ENCODE data around the gene UGT2A3. TPM values are rescaled to one million over a fixed set of nuclear protein-coding genes. Genes with fewer than 3 reads are reported as not detected.

The UGT2A3 gene
- total RNA-seq, 2 donors from 2014 or later, result not detected

DNA sequence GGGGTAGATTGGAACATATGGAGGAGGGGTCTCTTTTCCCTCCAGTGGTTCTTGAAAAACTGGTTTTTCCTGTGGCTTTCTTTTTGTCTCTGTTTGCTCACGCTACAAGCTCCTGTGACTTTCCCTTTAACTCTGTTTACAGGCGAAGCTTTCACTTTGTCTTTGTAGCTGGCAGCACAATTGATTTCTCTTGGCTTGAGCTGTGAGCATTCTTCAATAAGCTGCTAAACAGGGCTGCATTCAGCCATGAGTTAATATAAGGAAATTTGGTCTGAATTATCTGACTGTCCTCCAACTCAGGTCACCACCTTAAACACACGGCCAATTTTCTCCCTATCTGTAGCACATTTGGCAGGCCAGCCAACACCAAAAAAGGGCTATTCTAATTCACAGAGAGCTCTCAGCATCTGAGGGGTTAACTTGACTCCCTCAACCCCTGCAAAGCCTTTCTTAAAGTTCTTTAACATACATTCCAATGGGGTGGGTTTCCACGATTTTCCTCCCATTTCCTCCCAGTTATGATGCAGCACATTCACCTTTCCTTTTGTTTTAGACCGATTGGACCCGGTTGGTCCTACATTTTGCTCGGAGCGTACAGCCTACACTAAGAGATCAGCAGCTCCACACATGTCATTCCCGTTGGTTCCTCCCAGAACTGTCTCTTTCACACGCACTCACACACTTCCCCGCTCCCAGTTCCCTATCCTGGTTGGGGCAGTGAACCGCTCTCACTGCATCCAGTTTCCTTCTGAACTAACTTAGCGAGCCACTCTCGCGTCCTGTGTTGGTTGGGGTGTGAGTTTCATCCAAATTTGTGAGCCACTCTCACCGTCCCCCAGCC lies 45.4 kb downstream of the UGT2A3 start:
- H3K4me1 Mint-ChIP-seq (ENCODE audit: low read depth), result no peaks in the 10 kb centered on the region
- DNase-seq (no peak), ATAC-seq (replicated peaks in 1 of 2) (no peak)
- H3K27ac Mint-ChIP-seq, result no peak overlapping the region
- H3K27me3 Mint-ChIP-seq (ENCODE audit: low read depth), result no peaks in the 10 kb centered on the region
- no peaks in the 10 kb centered on the region for H3K9me3 Mint-ChIP-seq
- H3K4me3 Mint-ChIP-seq, result no peak overlapping the region
- no peaks in the 10 kb centered on the region for H3K36me3 Mint-ChIP-seq (ENCODE audit: insufficient read depth in 2 of 2)

DNA sequence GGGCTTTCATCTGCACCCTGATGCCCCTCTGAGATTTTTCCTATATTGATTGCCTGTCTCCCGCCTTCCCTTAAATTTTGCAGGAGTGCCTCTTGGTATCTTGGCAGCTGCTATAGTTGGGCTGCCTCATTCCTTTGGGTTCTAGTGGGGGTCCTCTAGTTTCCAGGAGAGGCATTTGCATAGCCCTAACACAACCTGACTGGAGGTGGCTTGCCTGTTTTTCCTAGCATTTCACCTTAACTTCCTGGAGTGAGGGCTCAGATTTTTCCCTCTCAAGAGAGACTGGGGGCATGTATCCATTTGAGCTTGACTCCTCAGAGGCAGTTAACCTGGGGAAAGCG lies 46.0 kb downstream of the UGT2A3 start:
- Mint-ChIP-seq H3K27me3 (ENCODE audit: low read depth) (no peaks in the 10 kb centered on the region), H3K4me3 (no peak overlapping the region), H3K4me1 (ENCODE audit: low read depth) (no peaks in the 10 kb centered on the region), H3K36me3 (ENCODE audit: insufficient read depth in 2 of 2) (no peaks in the 10 kb centered on the region), H3K9me3 (no peaks in the 10 kb centered on the region), H3K27ac (no peak overlapping the region)
- ATAC-seq (replicated peaks in 1 of 2) (no peak), DNase-seq (no peak)

DNA sequence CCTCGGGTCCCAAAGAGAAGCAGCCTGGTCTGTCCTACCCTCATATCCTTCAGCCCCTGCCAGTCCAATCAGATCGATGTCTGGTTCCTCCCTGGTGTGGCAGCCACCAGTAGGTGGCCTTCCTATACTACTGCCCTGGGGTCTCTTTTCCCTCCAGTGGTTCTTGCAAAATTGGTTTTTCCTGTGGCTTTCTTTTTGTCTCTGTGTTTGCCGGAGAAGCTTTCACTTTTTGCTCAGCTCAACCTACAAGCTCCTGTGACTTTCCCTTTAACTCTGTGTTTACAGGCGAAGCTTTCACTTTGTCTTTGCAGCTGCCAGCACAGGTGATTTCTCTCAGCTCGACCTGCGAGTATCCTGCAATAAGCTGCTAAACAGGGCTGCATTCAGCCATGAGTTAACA lies 46.8 kb downstream of the UGT2A3 start:
- no peak for DNase-seq
- no peaks in the 10 kb centered on the region for H3K4me1 Mint-ChIP-seq (ENCODE audit: low read depth)
- H3K27me3 Mint-ChIP-seq (ENCODE audit: low read depth), result no peaks in the 10 kb centered on the region
- H3K36me3 Mint-ChIP-seq (ENCODE audit: insufficient read depth in 2 of 2), result no peaks in the 10 kb centered on the region
- no peak overlapping the region for H3K27ac Mint-ChIP-seq
- H3K4me3 Mint-ChIP-seq, result no peak overlapping the region
- H3K9me3 Mint-ChIP-seq, result no peaks in the 10 kb centered on the region
- ATAC-seq (replicated peaks in 1 of 2), result no peak

DNA sequence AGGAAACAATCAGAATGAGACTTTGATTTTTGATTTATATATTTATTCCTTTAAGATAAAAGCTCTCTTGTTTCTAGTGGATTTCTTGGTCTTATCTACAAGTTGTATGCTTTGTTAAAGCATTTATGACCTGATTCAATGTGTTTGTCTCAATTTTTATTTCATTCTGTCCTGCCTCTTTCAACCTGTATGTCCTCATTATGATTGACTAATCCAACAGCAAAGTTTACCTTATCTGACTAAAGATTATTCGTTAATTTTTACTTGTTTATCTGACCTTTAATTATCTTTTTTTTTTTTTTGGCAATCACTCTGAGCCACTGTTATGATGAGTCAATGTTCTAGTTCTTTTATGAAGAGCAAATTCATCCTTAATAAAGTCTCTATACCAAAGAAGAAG lies 54.9 kb downstream of the UGT2A3 start:
- Mint-ChIP-seq H3K36me3 (ENCODE audit: insufficient read depth in 2 of 2) (no peaks in the 10 kb centered on the region), H3K9me3 (peaks cover 0 to 3% of the 10 kb centered on the region in 2 donors), H3K4me3 (no peak overlapping the region), H3K4me1 (ENCODE audit: low read depth) (no peaks in the 10 kb centered on the region), H3K27me3 (ENCODE audit: low read depth) (no peaks in the 10 kb centered on the region), H3K27ac (no peak overlapping the region)
- ATAC-seq (replicated peaks in 1 of 2) (no peak), DNase-seq (no peak)

DNA sequence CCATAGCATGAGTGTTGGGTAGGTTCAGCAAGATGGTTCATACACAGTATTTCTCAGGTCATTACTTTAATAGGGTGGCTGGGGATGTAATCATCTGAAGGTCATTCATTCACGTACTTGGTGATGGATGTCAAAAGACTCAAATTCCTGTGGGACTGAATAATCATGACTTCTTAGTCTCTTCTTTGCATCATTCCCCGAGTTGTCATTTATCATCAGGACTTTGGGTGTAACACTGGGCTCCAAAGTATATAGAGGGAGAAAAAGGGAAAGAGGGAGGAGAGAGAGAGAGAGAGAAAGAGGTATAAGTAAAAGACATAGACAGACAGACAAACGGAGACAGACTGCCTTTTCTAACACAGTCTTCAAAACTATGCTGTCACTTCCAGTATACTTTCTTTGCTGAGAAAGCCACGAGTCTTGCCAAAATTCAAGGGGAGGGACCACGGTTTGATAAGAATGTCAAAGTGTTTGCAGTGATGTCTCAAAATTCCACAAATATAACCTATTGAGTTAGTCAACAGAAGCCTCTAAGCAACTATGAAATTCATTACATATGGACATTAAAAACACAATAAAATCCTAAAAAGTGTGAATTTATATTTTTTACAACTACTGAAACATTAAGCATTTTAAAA lies 55.9 kb downstream of the UGT2A3 start:
- Mint-ChIP-seq H3K27ac (no peak overlapping the region), H3K4me1 (ENCODE audit: low read depth) (no peaks in the 10 kb centered on the region), H3K27me3 (ENCODE audit: low read depth) (no peaks in the 10 kb centered on the region), H3K9me3 (peaks cover 0 to 3% of the 10 kb centered on the region in 2 donors), H3K36me3 (ENCODE audit: insufficient read depth in 2 of 2) (no peaks in the 10 kb centered on the region), H3K4me3 (no peak overlapping the region)
- no peak for ATAC-seq (replicated peaks in 1 of 2)
- no peak for DNase-seq

DNA sequence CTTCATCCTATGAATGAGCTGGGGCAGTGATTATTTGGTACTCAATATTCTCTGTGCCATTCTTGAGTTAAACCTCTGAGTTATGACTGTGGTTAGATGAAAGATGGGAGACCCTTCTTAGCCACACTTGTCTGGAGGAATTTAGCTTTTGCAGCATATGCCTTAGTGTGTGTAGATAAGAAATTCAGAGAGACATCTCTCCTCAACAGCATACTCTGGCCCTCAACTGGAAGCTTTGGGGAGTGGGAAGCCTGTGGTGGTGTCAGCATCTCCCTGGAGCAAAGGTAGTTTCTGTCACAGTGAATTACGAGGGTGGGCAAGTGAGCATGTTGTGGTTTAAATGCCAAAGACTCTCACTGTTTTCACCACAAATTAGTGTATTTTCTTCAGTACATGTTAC lies 58.7 kb downstream of the UGT2A3 start:
- no peak for ATAC-seq (replicated peaks in 1 of 2)
- Mint-ChIP-seq H3K27me3 (ENCODE audit: low read depth) (no peaks in the 10 kb centered on the region), H3K4me1 (ENCODE audit: low read depth) (no peaks in the 10 kb centered on the region), H3K9me3 (peaks cover 1 to 3% of the 10 kb centered on the region in 2 donors), H3K36me3 (ENCODE audit: insufficient read depth in 2 of 2) (no peaks in the 10 kb centered on the region), H3K4me3 (no peak overlapping the region), H3K27ac (no peak overlapping the region)
- DNase-seq, result no peak

DNA sequence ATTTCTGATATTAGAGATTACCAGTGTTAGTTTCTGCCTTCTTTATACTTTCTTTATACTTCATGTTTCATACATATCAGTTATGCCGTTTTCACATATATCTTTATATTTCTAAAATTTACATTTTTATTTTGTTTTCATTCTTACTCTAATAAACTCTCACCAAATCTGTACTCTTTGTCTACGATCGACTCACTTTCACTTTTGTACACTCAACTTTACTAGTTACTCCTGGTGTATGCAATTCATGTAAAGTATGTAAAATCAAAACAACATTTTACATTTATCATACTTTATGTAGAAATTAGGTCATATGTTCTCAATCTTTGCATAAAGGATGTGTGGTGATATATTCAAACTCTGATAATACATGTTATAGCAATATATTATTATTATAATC lies 59.9 kb downstream of the UGT2A3 start:
- Mint-ChIP-seq H3K9me3 (peaks cover 1 to 3% of the 10 kb centered on the region in 2 donors), H3K36me3 (ENCODE audit: insufficient read depth in 2 of 2) (no peaks in the 10 kb centered on the region), H3K4me3 (no peak overlapping the region), H3K27ac (no peak overlapping the region), H3K27me3 (ENCODE audit: low read depth) (no peaks in the 10 kb centered on the region), H3K4me1 (ENCODE audit: low read depth) (no peaks in the 10 kb centered on the region)
- no peak for DNase-seq
- no peak for ATAC-seq (replicated peaks in 1 of 2)

DNA sequence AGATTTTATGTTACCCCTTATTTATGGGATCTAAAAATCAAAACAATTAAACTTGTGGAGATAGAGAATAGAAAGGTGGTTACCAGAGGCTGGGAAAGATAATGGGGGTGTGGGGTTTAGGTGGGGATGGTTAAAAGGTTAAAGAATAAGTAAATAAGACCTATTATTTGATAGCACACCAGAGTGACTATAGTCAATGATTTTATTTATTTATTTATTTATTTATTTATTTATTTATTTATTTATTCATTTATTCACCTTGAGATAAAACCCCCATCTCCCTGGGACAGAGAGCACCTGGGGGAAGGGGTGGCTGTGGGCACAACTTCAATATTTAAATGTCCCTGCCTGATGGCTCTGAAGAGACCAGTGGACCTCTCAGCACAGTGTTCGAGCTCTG lies 66.1 kb downstream of the UGT2A3 start:
- DNase-seq (no peak), ATAC-seq (replicated peaks in 1 of 2) (no peak)
- Mint-ChIP-seq H3K36me3 (ENCODE audit: insufficient read depth in 2 of 2) (no peaks in the 10 kb centered on the region), H3K27ac (no peak overlapping the region), H3K9me3 (peaks cover 0 to 1% of the 10 kb centered on the region in 2 donors), H3K4me3 (no peak overlapping the region), H3K4me1 (ENCODE audit: low read depth) (no peaks in the 10 kb centered on the region), H3K27me3 (ENCODE audit: low read depth) (no peaks in the 10 kb centered on the region)

DNA sequence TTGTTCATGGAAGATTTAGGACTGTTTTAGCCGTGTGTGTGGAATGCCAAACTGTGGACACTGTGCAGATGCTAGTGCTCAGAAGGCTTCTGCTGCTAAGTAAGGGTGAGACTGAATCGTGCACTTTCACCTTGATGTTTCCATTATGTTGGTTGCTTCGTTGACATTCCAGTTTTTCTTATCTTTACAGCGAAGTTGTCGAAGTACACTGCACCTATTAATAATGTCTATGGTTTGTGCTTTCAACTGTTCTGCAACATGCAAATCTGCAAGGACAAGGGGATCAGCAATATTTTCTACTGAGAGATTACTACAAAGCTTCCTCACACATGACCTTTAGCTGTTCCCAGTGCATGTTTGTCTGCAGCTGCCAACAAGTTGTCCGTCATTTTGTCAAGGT lies 67.7 kb downstream of the UGT2A3 start:
- Mint-ChIP-seq H3K27me3 (ENCODE audit: low read depth) (no peaks in the 10 kb centered on the region), H3K4me3 (no peak overlapping the region), H3K9me3 (no peaks in the 10 kb centered on the region), H3K4me1 (ENCODE audit: low read depth) (no peaks in the 10 kb centered on the region), H3K36me3 (ENCODE audit: insufficient read depth in 2 of 2) (no peaks in the 10 kb centered on the region), H3K27ac (no peak overlapping the region)
- ATAC-seq (replicated peaks in 1 of 2) (no peak), DNase-seq (no peak)

Other genes starting within 250 kb of the UGT2A3 start
- gene UGT2B10, start 135.8 kb downstream of the UGT2A3 start, total RNA-seq, result not detected
- gene UGT2B7, start 144.7 kb upstream of the UGT2A3 start, total RNA-seq, result not detected

Data from activated T-cell treated with anti-CD3 and anti-CD28 coated beads, Interleukin-2, amount 50 U/mL, for 72 hours (primary cell).